ENCODE data around the gene PER1.
"Not testable (repeated sequence)": the region's sequence is repeated elsewhere in the genome, so short reads cannot be mapped to it uniquely, and the experiment has no call there.

Gene PER1

GRCh38 chr17:8170186-8170585, 18.0 kb upstream of the PER1 start:
- DNase-seq = not testable (repeated sequence)

GRCh38 chr17:8167526-8167925, 15.3 kb upstream of the PER1 start:
- DNase-seq = no peak

GRCh38 chr17:8166731-8167130, 14.5 kb upstream of the PER1 start:
- DNase-seq = no peak

GRCh38 chr17:8164815-8165131, 12.6 kb upstream of the PER1 start:
- DNase-seq = peak in 1 of 2 donors; percentile 18

GRCh38 chr17:8163978-8164814, 12.0 kb upstream of the PER1 start:
- peak; percentile 78 to 80 for DNase-seq

- peak in 1 of 2 donors; percentile 34 for DNase-seq
Observed at GRCh38 chr17:8162997-8163977, 11.1 kb upstream of the PER1 start.

- peak; percentile 83 to 85 for DNase-seq
Observed at GRCh38 chr17:8162233-8162996, 10.2 kb upstream of the PER1 start, which contains the start of gene VAMP2. Gene VAMP2, minus strand, starts transcription at chr17:8162948. Its CDS starts 69 bp downstream, at chr17:8162879.

- peak in 1 of 2 donors; percentile 36 for DNase-seq
Observed at GRCh38 chr17:8161289-8162232, 9.4 kb upstream of the PER1 start.

- DNase-seq = no peak
Observed at GRCh38 chr17:8160741-8161221, 8.6 kb upstream of the PER1 start.

GRCh38 chr17:8160224-8160577, 8.0 kb upstream of the PER1 start:
- no peak for DNase-seq

GRCh38 chr17:8159459-8160223, 7.4 kb upstream of the PER1 start:
- DNase-seq = no peak

GRCh38 chr17:8159032-8159400, 6.8 kb upstream of the PER1 start:
- no peak for DNase-seq

- DNase-seq = peak; percentile 93 to 94
Observed at GRCh38 chr17:8158267-8159031, 6.2 kb upstream of the PER1 start.

GRCh38 chr17:8156246-8156992, 4.2 kb upstream of the PER1 start:
- peak; percentile 100 for DNase-seq

- no peak for DNase-seq
Observed at GRCh38 chr17:8155996-8156245, 3.7 kb upstream of the PER1 start.

- peak in 1 of 2 donors; percentile 26 for DNase-seq
Observed at GRCh38 chr17:8155231-8155995, 3.2 kb upstream of the PER1 start.

- DNase-seq = no peak
Observed at GRCh38 chr17:8154608-8155155, 2.5 kb upstream of the PER1 start.

- DNase-seq = peak; percentile 88 to 92
Observed at GRCh38 chr17:8153957-8154607, 1.9 kb upstream of the PER1 start.
